Endothelial cell of umbilical vein (primary cell): Measurements from ENCODE around the gene HAPLN2. TPM values are rescaled to one million over a fixed set of nuclear protein-coding genes. Genes with fewer than 3 reads are reported as not detected.

Experiments used
- BruUV-seq: library from RNA; stranded (reverse); fragments of 400-500 nt; replicated peaks from 2 replicates; lab custom pipeline; 2021; lab: Mats Ljungman, UMichigan
- CTCF ChIA-PET: fragments of 300-600, 350-600 bp; sonication (Branson Sonifier 250); formaldehyde crosslinking; loops from one replicate; lab custom pipeline; 2021; ENCODE audit warnings: antibody characterized with exemption, inconsistent platforms; lab: Charles Lee
- POLR2A ChIA-PET: fragments of 300-600, 350-600 bp; sonication (Branson Sonifier 250); formaldehyde crosslinking; loops from one replicate; lab custom pipeline; 2021; ENCODE audit warnings: antibody characterized with exemption, inconsistent platforms; lab: Charles Lee
- DNase-seq: peaks from one replicate; pipeline ENCODE4 v3.0.0-alpha.2; 2011; ENCODE audit warnings: low read depth, low spot score
- FAIRE-seq: peaks from 2 replicates; lab custom pipeline; 2011; peaks lifted over from hg19 to GRCh38; lab: Jason Lieb, UNC
- H2AFZ ChIP-seq: 2 replicates; pipeline ENCODE4 v1.6.0; 2012; ENCODE audit warnings: low read depth, low read length, control low read depth, inconsistent platforms
- H3K27ac ChIP-seq: 2 replicates; pipeline ENCODE4 v1.5.1; 2011; ENCODE audit warnings: low read depth, mild to moderate bottlenecking, control low read depth, low read length, moderate library complexity; ENCODE audit not compliant: insufficient read depth
- H3K27me3 ChIP-seq, 2 experiments: 2 replicates each; pipeline versions ENCODE4 v1.6.0 to v1.6.1; 2011; ENCODE audit warnings: low read length in 2 of 2, mixed read lengths in 1 of 2; ENCODE audit not compliant: control insufficient read depth in 2 of 2, insufficient read depth in 2 of 2
- H3K36me3 ChIP-seq, 2 experiments: 2 replicates in 1 of 2; 3 replicates in 1 of 2; pipeline ENCODE4 v1.5.1; 2011; ENCODE audit warnings: low read length in 2 of 2, mild to moderate bottlenecking in 1 of 2, moderate library complexity in 1 of 2; ENCODE audit not compliant: control insufficient read depth in 2 of 2, insufficient read depth in 2 of 2; ENCODE audit errors: extremely low read depth in 1 of 2
- H3K4me1 ChIP-seq: 3 replicates; pipeline ENCODE4 v1.5.1; 2011; ENCODE audit warnings: mild to moderate bottlenecking, low read length; ENCODE audit not compliant: control insufficient read depth, insufficient read depth; ENCODE audit errors: extremely low read depth
- H3K4me2 ChIP-seq: 2 replicates; pipeline ENCODE4 v1.6.1; 2011; ENCODE audit warnings: low read length, control low read depth, mixed read lengths; ENCODE audit not compliant: insufficient read depth
- H3K4me3 ChIP-seq, 3 experiments: fragments of 200-600 bp in 1 of 3; sonication (generic), shearing (Covaris generic) in 1 of 3; replicated peaks in 1 of 3; 2 replicates each; pipeline ENCODE4 v1.5.1; 2011 to 2016; ENCODE audit warnings: control low read depth in 3 of 3, low read length in 3 of 3, mild to moderate bottlenecking in 2 of 3, inconsistent platforms in 1 of 3, low read depth in 1 of 3, moderate library complexity in 1 of 3; ENCODE audit not compliant: insufficient read depth in 1 of 3
- H3K79me2 ChIP-seq: 2 replicates; pipeline ENCODE4 v1.6.0; 2012; ENCODE audit warnings: low read length, inconsistent platforms; ENCODE audit not compliant: control insufficient read depth, insufficient read depth
- H3K9ac ChIP-seq: replicated peaks from 2 replicates; pipeline ENCODE3; 2011; ENCODE audit warnings: low read length, control low read depth; ENCODE audit not compliant: insufficient read depth; ENCODE audit errors: extremely low read depth
- H3K9me1 ChIP-seq: replicated peaks from 3 replicates; pipeline ENCODE4 v1.6.0; 2011; ENCODE audit warnings: mild to moderate bottlenecking, low read length; ENCODE audit not compliant: control insufficient read depth, insufficient read depth; ENCODE audit errors: extremely low read depth
- H3K9me3 ChIP-seq: replicated peaks from 2 replicates; pipeline ENCODE4 v1.5.1; 2012; ENCODE audit warnings: low read length, inconsistent platforms; ENCODE audit not compliant: control insufficient read depth, insufficient read depth
- H4K20me1 ChIP-seq: replicated peaks from 2 replicates; pipeline ENCODE3; 2011; ENCODE audit warnings: mild to moderate bottlenecking, low read length; ENCODE audit not compliant: control insufficient read depth, insufficient read depth; ENCODE audit errors: extremely low read depth
- CTCF ChIP-seq, 2 donors: IDR thresholded peaks; 1 replicate in 1 of 2; 2 replicates in 1 of 2; pipeline ENCODE4 v1.5.1; 2011; ENCODE audit warnings: low read length in 2 of 2, mild to moderate bottlenecking in 2 of 2, moderate library complexity in 2 of 2, control low read depth in 1 of 2, inconsistent platforms in 1 of 2, low read depth in 1 of 2; ENCODE audit not compliant: insufficient read depth in 1 of 2; ENCODE audit errors: extremely low read depth in 1 of 2
- EZH2 ChIP-seq: IDR thresholded peaks from 2 replicates; pipeline ENCODE4 v1.6.1; 2012; ENCODE audit warnings: borderline replicate concordance, low read depth, mild to moderate bottlenecking, moderate library complexity, low read length, inconsistent platforms; ENCODE audit not compliant: severe bottlenecking
- FOS ChIP-seq: IDR thresholded peaks from 2 replicates; pipeline ENCODE4 v1.6.1; 2011; ENCODE audit warnings: mild to moderate bottlenecking, low read length, moderate library complexity, borderline replicate concordance; ENCODE audit not compliant: insufficient read depth
- GATA2 ChIP-seq: IDR thresholded peaks from 2 replicates; pipeline ENCODE4 v1.7.0; 2011; ENCODE audit warnings: low read depth, mild to moderate bottlenecking, moderate library complexity, mixed read lengths, low read length; ENCODE audit not compliant: insufficient read length, insufficient read depth
- JUN ChIP-seq: IDR thresholded peaks from 2 replicates; pipeline ENCODE4 v1.6.1; 2011; ENCODE audit warnings: borderline replicate concordance, low read depth; ENCODE audit not compliant: insufficient read length, insufficient read depth
- MAX ChIP-seq: IDR thresholded peaks from 2 replicates; pipeline ENCODE4 v1.6.1; 2011; ENCODE audit not compliant: insufficient read depth, insufficient read length
- MYC ChIP-seq: IDR thresholded peaks from one replicate; pipeline ENCODE4 v1.6.1; 2011; ENCODE audit warnings: mild to moderate bottlenecking, low read depth, low read length
- POLR2A ChIP-seq: IDR thresholded peaks from 2 replicates; pipeline ENCODE4 v1.6.1; 2012; ENCODE audit warnings: low read depth, mild to moderate bottlenecking, control low read depth, low read length
- POLR2AphosphoS5 ChIP-seq: IDR thresholded peaks from 2 replicates; pipeline ENCODE4 v1.6.1; 2012; ENCODE audit warnings: low read depth, mild to moderate bottlenecking, control low read depth, low read length, moderate library complexity; ENCODE audit not compliant: insufficient read depth
- dilution Hi-C: fragments of 300-500 bp; cut with MboI; formaldehyde crosslinking; loops from one replicate; pipeline ENCODE4 v1.15.0; 2019; ENCODE audit warnings: low sequenced_read_pairs; ENCODE audit not compliant: extremely low pct_ligation_motif_present
- intact Hi-C: fragments of 100-400 bp; cut with micrococcal nuclease; formaldehyde crosslinking; loops from one replicate; pipeline ENCODE4 v1.10.0; 2022
- polyA plus RNA-seq, 4 experiments: library from polyadenylated mRNA; depleted of rRNA in 3 of 4; stranded (reverse) in 3 of 4; unstranded in 1 of 4; fragments of >200 nt; gene quantifications; 2 replicates each; pipeline versions ENCODE4 v1.2.1 to v1.2.3, GENCODE V29; 2011 to 2012; ENCODE audit warnings: missing spikeins in 1 of 4
- total RNA-seq: library from RNA; stranded (reverse); gene quantifications from 2 replicates; pipeline ENCODE4 v1.2.3, GENCODE V29; 2021

HAPLN2 gene
- total and polyA plus RNA-seq, 2 donors (not counting 3 experiments of a cell fraction or from before 2014, with no cell fraction given) = not detected

GRCh38 chr1:156596426-156596825, 22.8 kb upstream of the HAPLN2 start:
- Histone ChIP-seq H3K79me2 (peaks cover 24% of the 10 kb centered on the region), H3K4me3 (no peak overlapping the region), H3K9ac (no peak overlapping the region), H3K4me1 (peaks cover 19% of the 10 kb centered on the region), H2AFZ (no peak overlapping the region), H3K9me3 (no peaks in the 10 kb centered on the region), H4K20me1 (no peaks in the 10 kb centered on the region), H3K27me3 (no peaks in the 10 kb centered on the region), H3K4me2 (no peak overlapping the region), H3K36me3 (peaks cover 0 to 34% of the 10 kb centered on the region in 2 experiments), H3K9me1 (no peaks in the 10 kb centered on the region), H3K27ac (no peak overlapping the region)
- POLR2A ChIA-PET = no interaction called here
- TF ChIP-seq GATA2 (no peak), CTCF (IDR thresholded peaks at IDR 0.05; ENCODE audit: extremely low read depth in 1 of 2, insufficient read depth in 1 of 2, low read depth in 1 of 2, low read length in 2 of 2) (no peak), MYC (no peak), FOS (no peak), JUN (no peak), POLR2A (no peak), MAX (no peak), POLR2AphosphoS5 (no peak), EZH2 (no peak)
- FAIRE-seq = no peak
- DNase-seq = no peak
- BruUV-seq = no TSS peak
- dilution Hi-C loops = no loop called here
- intact Hi-C loops = no loop called here
- CTCF ChIA-PET = interaction anchor here (0.5 to 1.3 kb wide), 3 partner anchors 9 to 150 kb away, joined by 3 to 4 read pairs (median 3); no protein-coding TSS in a partner anchor
